Peyer's patch (tissue), 4 donors: ENCODE results near the gene LDLRAD4. TPM values are rescaled to one million over a fixed set of nuclear protein-coding genes. Genes with fewer than 3 reads are reported as not detected.

Source experiments
- DNase-seq, 3 donors: peaks; one replicate each; pipeline ENCODE4 v3.0.0-alpha.2; 2017 to 2019
- H3K27ac ChIP-seq, 4 donors: fragments of 200-600 bp; sonication (generic); one replicate each; pipeline ENCODE4 v1.5.1; 2016 to 2019
- H3K27me3 ChIP-seq, 2 donors: fragments of 200-600 bp; sonication (generic); one replicate each; pipeline ENCODE4 v1.5.1; 2019
- H3K36me3 ChIP-seq, 3 donors: fragments of 200-600 bp; sonication (generic); one replicate each; pipeline ENCODE4 v1.5.1; 2016 to 2019
- H3K4me1 ChIP-seq, 4 donors: fragments of 200-600 bp; sonication (generic); one replicate each; pipeline ENCODE4 v1.5.1; 2016 to 2019
- H3K4me3 ChIP-seq, 4 donors: fragments of 200-600 bp; sonication (generic); 1 replicate in 3 of 4; 2 replicates in 1 of 4; pipeline ENCODE4 v1.5.1; 2016 to 2019; ENCODE audit warnings: mild to moderate bottlenecking in 1 of 4
- H3K9me3 ChIP-seq, 4 donors: fragments of 200-600 bp; sonication (generic); one replicate each; pipeline ENCODE4 v1.5.1; 2016 to 2019; ENCODE audit warnings: mild to moderate bottlenecking in 1 of 4
- CTCF ChIP-seq, 6 experiments: fragments of 450-650 bp in 4 of 6; fragments of 200-600 bp in 2 of 6; sonication (generic) in 1 of 6; IDR thresholded peaks; one replicate each; pipeline ENCODE4 v1.5.1; 2017 to 2019; ENCODE audit warnings: antibody characterized with exemption in 6 of 6, mild to moderate bottlenecking in 3 of 6, moderate library complexity in 1 of 6
- POLR2A ChIP-seq, 2 donors: fragments of 450-650 bp; IDR thresholded peaks; one replicate each; pipeline ENCODE4 v1.5.1; 2017; ENCODE audit warnings: antibody characterized with exemption in 2 of 2, mild to moderate bottlenecking in 2 of 2, moderate library complexity in 2 of 2
- total RNA-seq, 4 donors: library from RNA; depleted of rRNA; stranded (reverse); fragments of >200 nt; gene quantifications; one replicate each; pipeline ENCODE4 v1.1.0, GENCODE V29; 2016

The LDLRAD4 gene
- total RNA-seq, 4 donors from 2014 or later, result 24.8 to 128 (median 50.0) TPM

- H3K27me3 ChIP-seq, result no peaks in the 10 kb centered on the region
- no peaks in the 10 kb centered on the region for H3K36me3 ChIP-seq
- H3K4me1 ChIP-seq, result no peaks in the 10 kb centered on the region
- H3K27ac ChIP-seq, result no peak overlapping the region
- H3K9me3 ChIP-seq, result no peaks in the 10 kb centered on the region
- no peak for TF ChIP-seq POLR2A (IDR thresholded peaks at IDR 0.05)
- TF ChIP-seq CTCF (IDR thresholded peaks at IDR 0.05), result no peak
- H3K4me3 ChIP-seq, result no peak overlapping the region
- no peak for DNase-seq
Measured at GRCh38 chr18:13525381-13526029, 306.9 kb downstream of the LDLRAD4 start.

- no peaks in the 10 kb centered on the region for H3K36me3 ChIP-seq
- H3K4me3 ChIP-seq, result no peak overlapping the region
- no peaks in the 10 kb centered on the region for H3K9me3 ChIP-seq
- DNase-seq, result no peak
- no peak overlapping the region for H3K27ac ChIP-seq
- TF ChIP-seq CTCF (IDR thresholded peaks at IDR 0.05) (no peak), POLR2A (IDR thresholded peaks at IDR 0.05) (no peak)
- H3K27me3 ChIP-seq, result no peaks in the 10 kb centered on the region
- H3K4me1 ChIP-seq, result no peaks in the 10 kb centered on the region
Measured at GRCh38 chr18:13526519-13526918, 308.0 kb downstream of the LDLRAD4 start.

GRCh38 chr18:13527256-13527655 is 308.7 kb downstream of the LDLRAD4 start:
- TF ChIP-seq CTCF (IDR thresholded peaks at IDR 0.05) (no peak), POLR2A (IDR thresholded peaks at IDR 0.05) (no peak)
- H3K27ac ChIP-seq, result no peak overlapping the region
- peak in 1 of 3 donors; percentile 24 for DNase-seq

GRCh38 chr18:13527730-13528129 is 309.2 kb downstream of the LDLRAD4 start:
- no peak for TF ChIP-seq CTCF (IDR thresholded peaks at IDR 0.05)
- no peak for TF ChIP-seq POLR2A (IDR thresholded peaks at IDR 0.05)
- no peak for DNase-seq
- Histone ChIP-seq H3K36me3 (no peaks in the 10 kb centered on the region), H3K4me1 (no peaks in the 10 kb centered on the region), H3K4me3 (no peak overlapping the region), H3K9me3 (no peaks in the 10 kb centered on the region), H3K27ac (no peak overlapping the region), H3K27me3 (no peaks in the 10 kb centered on the region)

More at GRCh38 chr18:13527256-13527655, 308.7 kb downstream of the LDLRAD4 start:
- no peaks in the 10 kb centered on the region for H3K36me3 ChIP-seq
- no peaks in the 10 kb centered on the region for H3K9me3 ChIP-seq
- no peaks in the 10 kb centered on the region for H3K4me1 ChIP-seq
- H3K27me3 ChIP-seq, result no peaks in the 10 kb centered on the region
- H3K4me3 ChIP-seq, result no peak overlapping the region

- DNase-seq, result no peak
Measured at GRCh38 chr18:13528739-13529392, 310.3 kb downstream of the LDLRAD4 start.

More at GRCh38 chr18:13528739-13529392, 310.3 kb downstream of the LDLRAD4 start:
- TF ChIP-seq CTCF (IDR thresholded peaks at IDR 0.05) (no peak), POLR2A (IDR thresholded peaks at IDR 0.05) (no peak)
- Histone ChIP-seq H3K27ac (no peak overlapping the region), H3K36me3 (no peaks in the 10 kb centered on the region), H3K9me3 (no peaks in the 10 kb centered on the region), H3K4me3 (no peak overlapping the region), H3K4me1 (no peaks in the 10 kb centered on the region), H3K27me3 (no peaks in the 10 kb centered on the region)
